Middle frontal gyrus (tissue), 1 donor: ENCODE data around the gene SCUBE1.
"Not testable (repeated sequence)": the region's sequence is repeated elsewhere in the genome, so short reads cannot be mapped to it uniquely, and the experiment has no call there.

ENCODE experiments used
- DNase-seq: peaks from one replicate; pipeline ENCODE4 v3.0.0-alpha.2; 2015; ENCODE audit warnings: low spot score; ENCODE audit errors: extremely low spot score

The SCUBE1 gene

GRCh38 chr22:43280523-43280886 is 62.7 kb downstream of the SCUBE1 start:
- not testable (repeated sequence) for DNase-seq

DNA sequence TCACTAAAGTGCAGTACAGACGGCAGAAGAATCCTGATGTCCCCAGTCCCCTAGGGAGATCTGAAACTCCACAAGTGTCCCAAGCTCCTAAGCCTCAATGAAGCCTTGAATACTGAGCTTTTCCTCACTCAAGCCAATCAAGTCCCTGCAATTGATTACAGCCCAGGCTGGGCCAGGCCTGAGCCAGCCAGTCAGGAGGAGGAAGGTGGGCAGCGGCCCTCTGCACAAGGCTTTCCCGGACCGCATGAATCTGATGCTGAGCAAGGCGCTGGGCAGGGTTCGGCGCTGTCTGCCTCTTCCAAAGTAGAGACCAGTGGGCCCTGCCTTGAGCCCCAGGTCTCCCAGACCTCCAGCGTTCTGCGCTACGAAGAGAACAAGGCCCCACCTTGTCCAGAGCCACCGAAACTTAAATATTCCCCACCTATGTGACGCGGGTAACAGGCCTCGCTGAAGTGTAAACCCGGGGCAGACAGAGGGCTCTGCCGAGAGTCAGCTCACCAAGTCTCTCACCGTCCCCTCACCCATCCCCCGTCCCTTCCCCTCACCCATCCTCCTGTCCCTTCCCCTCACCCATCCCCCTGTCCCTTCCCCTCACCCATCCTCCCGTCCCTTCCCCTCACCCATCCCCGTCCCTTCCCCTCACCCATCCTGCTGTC is 63.2 kb downstream of the SCUBE1 start:
- DNase-seq, result no peak

GRCh38 chr22:43277987-43278601 is 65.1 kb downstream of the SCUBE1 start:
- DNase-seq, result no peak

DNA sequence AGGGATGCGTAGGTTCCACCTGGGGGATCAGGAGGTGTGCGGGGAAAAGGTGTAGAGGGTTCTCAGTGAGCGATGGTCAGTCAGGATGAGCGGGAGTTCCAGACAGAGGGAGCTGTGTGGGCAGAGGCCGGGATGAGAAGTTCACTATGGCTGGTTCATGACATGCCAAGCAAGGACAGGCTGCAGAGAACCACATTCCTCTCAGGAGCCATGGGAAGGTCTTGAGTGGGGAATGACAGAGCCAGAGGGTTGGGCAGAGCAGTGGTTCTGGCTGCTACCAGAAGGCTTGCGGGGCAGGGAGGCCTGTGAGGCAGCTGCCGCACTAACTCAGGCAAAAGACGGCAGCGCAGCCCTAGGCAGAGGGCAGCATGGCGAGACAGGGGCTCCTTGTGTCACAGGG is 66.1 kb downstream of the SCUBE1 start:
- no peak for DNase-seq

GRCh38 chr22:43276321-43276720 is 66.9 kb downstream of the SCUBE1 start:
- DNase-seq, result no peak

GRCh38 chr22:43275545-43276317 is 67.4 kb downstream of the SCUBE1 start:
- DNase-seq, result no peak

- no peak for DNase-seq
Observed at GRCh38 chr22:43274595-43275240, 68.5 kb downstream of the SCUBE1 start.

- DNase-seq, result no peak
Observed at GRCh38 chr22:43273902-43274484, 69.2 kb downstream of the SCUBE1 start.

GRCh38 chr22:43272869-43273318 is 70.3 kb downstream of the SCUBE1 start:
- no peak for DNase-seq

DNA sequence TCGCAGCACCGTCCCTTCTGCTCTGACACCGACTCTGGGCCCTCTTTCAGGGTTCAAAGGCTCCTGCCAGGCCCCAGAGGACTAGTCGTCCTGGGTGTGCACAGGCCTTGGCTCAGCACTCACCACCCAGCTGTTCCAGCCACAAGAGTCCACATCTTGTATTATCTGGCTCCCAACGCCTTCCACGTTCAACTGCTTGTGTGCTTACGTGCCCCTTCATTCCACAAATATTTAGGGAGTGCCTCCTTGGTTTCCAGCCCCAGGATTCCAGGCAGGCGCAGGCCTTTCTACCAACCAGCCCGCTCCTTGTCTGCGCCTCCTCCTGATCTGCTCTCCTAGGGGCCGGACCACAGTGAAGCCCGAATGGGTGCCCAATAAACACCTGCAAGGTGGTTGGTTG is 70.9 kb downstream of the SCUBE1 start:
- no peak for DNase-seq

DNA sequence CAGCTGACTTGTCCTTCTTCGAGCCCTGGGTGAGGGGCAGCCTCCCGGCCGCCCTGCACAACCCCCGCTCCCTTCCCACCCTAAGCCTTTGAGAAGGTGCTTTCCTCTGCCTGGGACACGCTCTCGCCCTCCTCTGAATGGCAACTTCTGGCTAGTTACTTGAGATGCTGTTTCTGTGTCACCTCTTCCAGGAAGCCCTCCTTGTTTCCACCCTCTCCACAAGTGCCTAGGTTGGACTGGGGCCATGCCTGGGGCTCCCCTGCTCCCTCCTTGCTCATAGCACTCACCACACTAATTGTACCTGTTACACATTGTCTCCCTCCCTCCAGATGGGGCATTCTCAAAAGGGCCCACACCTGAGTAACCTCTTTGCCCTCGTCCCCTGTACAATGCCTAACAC is 72.2 kb downstream of the SCUBE1 start:
- no peak for DNase-seq

GRCh38 chr22:43270314-43270908 is 72.8 kb downstream of the SCUBE1 start:
- DNase-seq, result no peak

DNA sequence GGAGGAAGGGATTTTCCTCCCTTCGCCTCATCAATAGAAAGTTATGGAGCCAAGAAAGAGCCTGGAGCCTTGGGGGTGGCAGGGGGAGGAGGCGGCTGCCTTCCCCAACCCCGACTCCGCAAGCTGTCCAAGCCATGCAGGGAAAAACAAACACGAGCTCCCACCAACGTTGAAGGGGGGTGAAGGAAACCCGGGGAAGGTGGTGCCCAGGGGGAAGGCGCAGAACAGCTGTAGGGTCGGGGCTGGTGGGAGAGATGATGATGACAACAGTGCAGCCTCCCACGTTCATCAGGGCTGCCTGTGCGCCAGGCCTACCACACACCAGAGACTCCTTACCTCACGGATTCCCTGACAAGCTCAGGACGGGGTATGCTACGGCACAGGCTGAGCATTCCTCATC is 73.5 kb downstream of the SCUBE1 start:
- no peak for DNase-seq

DNA sequence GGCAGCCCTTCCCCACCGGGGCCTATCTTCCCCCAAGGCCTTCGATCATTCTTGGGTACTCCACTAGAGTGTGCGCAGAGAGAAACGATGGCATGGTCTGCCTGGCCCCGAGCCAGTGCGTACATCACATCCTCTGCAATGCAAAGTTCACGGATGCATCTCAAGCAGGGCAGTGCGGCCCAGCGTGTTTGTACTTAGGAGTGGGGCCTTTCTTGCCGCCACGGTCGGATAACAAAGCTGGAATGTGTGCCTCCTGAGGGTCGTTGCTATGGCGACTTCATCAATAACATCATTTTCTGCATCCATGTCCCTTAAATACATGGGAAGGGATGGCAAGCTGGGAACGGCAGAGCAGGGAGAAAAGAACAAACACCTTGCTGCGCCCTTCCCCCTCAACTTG is 73.9 kb downstream of the SCUBE1 start:
- DNase-seq, result no peak

DNA sequence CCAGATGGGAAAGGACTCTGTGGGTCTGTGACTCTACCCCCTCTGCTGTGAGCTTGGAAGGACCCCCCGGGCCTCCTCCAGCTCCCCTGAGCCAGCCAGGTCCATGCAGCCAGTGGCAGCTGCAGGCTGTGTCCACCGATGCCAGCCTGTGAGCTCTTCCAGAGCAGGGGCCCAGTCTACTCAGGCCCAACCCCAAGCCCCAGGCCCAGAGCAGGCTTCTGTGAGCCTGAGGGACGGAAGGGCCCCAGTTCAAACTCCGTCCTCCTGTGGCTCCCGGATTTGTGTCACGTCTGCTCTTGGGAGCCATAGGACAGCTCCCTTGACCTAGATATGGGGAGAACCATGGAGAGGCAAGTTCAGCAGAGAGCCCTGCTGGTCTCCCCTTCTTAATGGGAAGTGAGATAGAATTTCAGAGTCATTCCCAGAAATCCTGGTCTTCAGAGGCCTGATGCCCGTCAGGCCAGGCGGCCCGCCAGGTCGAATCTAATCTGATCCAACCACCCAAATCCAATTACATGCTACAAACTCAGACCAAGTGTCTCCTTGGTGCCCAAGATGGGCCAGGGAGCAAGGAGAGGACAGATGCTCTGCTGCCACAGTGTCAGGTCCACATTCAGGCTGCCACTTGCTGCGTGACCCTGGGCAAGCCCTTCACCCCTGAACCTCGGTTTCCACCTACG is 75.1 kb downstream of the SCUBE1 start:
- DNase-seq, result no peak

DNA sequence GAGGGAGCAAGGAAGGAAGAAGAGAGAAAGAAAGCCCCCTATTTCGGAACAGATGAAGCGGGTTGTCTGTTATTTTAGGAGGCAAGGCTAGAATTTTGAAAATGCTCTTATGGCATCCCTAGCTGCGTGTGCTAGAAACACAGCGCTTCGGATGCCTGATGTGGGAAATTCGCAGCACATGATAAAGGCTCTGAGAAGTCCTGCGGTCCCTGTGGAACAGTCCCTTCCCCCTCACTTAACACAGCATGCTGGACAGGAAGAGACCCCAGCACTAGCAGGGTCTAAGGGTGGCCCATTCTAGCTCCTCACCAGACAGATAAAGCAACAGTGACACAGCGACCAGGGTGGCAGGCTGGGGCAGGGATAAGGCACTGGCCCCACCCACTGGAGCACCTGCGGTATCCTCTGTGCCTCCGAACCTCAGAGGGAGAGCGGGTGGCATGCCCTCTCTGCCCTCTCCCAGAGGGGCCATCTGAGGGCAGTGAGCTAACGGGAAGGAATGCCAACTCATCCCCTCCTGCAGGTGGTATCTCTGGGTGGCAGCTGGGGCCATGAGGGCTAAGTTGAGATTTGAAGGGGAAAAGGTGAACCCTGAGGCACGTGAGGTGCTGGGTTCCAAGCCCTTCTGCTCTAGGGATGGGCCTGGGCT is 75.7 kb downstream of the SCUBE1 start:
- no peak for DNase-seq

- no peak for DNase-seq
Observed at GRCh38 chr22:43266076-43266475, 77.1 kb downstream of the SCUBE1 start.

DNA sequence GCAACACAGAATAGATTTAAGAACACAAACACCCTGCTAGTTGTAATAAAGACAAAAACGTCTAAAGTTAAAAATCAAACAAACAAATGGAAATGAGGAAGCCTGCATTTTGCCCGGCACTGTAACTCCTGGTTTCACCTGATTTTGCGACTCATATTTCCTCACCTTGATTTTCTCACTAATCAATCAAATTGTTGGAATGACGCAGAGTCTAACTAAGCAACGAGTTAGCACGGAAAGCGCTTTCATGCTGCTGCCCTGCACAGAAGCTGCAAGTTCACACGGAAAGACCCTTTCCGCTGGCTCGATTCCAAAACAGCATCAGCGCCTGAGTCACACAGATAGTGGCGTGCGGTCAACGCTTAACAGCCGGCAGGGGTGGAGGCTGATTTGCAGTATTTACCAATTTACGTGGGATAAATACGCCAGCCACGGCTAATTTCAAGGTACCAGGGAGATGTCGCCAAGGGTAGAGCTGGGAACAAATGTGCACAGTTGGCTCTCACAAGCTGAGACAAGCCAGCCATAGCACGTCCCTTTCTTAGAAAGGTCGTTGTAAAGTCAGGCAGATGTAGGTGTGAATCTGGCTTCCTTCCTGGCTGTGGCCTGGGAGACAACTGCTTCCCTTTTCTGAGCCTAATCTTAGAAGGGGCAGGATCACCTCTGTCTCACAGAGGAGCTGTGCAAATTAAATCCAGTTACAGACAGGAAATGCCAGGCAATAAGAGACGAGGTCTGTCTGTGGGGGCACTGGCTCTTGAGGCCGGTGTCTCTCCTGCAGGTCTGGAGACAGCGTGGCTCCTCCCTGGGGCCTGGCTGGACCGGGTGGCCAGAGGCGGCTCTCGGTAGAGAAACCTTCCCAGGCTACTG is 79.3 kb downstream of the SCUBE1 start:
- DNase-seq, result no peak

- no peak for DNase-seq
Observed at GRCh38 chr22:43262990-43263644, 80.1 kb downstream of the SCUBE1 start.
